MG63 (cell line): Measurements from ENCODE around the gene GALNT2. TPM values are rescaled to one million over a fixed set of nuclear protein-coding genes. Genes with fewer than 3 reads are reported as not detected.

Experiments
- DNase-seq: peaks from one replicate; pipeline ENCODE4 v3.0.0-alpha.2; 2020
- H3K27me3 ChIP-seq: fragments of 250-450 bp; sonication (Bioruptor Pico); 2 replicates; pipeline ENCODE4 v1.5.1; 2020; ENCODE audit warnings: mild to moderate bottlenecking, moderate library complexity
- H3K36me3 ChIP-seq: fragments of 250-450 bp; sonication (Bioruptor Pico); 2 replicates; pipeline ENCODE4 v1.5.1; 2020; ENCODE audit warnings: mild to moderate bottlenecking, moderate library complexity
- H3K4me3 ChIP-seq: fragments of 250-450 bp; sonication (Bioruptor Pico); 2 replicates; pipeline ENCODE4 v1.5.1; 2020; ENCODE audit warnings: mild to moderate bottlenecking, moderate library complexity
- H3K9me3 ChIP-seq: fragments of 250-450 bp; sonication (Bioruptor Pico); 2 replicates; pipeline ENCODE4 v1.5.1; 2020; ENCODE audit warnings: mild to moderate bottlenecking, moderate library complexity
- total RNA-seq: library from RNA; depleted of rRNA; stranded (reverse); fragments of >200 nt; shearing (Covaris generic); gene quantifications from 2 replicates; pipeline ENCODE4 v1.2.3, GENCODE V29; 2014; ENCODE audit warnings: low replicate concordance

GALNT2 gene
- total RNA-seq, 1 experiment from 2014 or later: 149 TPM

DNA sequence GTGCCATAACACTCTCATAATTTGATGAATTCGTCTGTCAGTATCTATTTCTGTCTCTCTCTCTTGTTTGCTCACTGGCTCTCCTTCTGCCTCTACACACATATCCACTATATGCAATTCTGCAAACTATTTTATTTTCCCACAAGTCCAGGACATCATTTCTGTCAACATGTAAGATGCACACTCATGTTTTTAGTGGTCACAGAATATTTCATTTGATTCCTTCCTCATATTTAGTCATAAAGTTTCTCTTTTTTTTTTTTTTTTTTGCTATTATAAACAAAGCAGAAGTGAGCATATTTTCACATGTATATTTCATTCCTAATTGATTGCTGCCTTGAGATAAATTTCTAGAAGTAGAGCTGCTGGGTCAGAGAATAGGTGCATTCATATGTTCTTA is 193.8 kb downstream of the GALNT2 start:
- no peaks in the 10 kb centered on the region for H3K9me3 ChIP-seq
- peaks cover 63% of the 10 kb centered on the region for H3K36me3 ChIP-seq
- DNase-seq: no peak
- no peaks in the 10 kb centered on the region for H3K27me3 ChIP-seq
- no peak overlapping the region for H3K4me3 ChIP-seq

DNA sequence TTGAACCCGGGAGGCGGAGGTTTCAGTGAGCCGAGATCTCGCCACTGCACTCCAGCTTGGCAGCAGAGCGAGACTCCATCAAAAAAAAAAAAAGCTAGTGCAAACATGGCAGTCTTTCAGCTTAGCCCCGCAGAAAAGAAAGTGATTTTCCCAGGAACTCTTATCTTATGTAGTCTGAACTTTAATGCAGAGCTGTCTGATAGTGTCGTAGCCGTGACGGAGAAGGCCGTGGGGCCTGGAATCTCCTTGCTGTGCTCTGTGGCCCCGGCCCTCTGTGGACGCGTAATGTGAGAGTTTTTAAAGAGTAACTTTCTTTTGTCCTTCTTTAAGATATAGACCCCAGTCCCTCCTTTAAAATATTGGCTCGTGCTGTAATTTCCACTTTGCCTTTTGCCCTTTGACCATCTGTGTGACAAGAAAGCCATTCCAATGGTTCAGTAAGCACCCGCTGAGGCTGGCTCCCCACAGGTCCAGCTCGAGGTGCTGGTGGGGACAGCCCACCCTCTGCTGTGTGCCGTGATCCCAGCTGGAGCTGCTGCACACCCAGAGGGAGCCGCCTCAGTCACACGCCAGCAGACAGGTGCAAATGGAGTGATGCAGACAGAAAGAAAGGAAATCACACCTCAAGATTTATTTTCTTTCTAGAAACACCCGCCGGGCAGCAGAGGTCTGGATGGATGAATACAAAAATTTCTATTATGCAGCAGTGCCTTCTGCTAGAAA is 195.1 kb downstream of the GALNT2 start:
- no peak for DNase-seq
- H3K4me3 ChIP-seq: no peak overlapping the region
- peaks cover 62% of the 10 kb centered on the region for H3K36me3 ChIP-seq
- no peaks in the 10 kb centered on the region for H3K9me3 ChIP-seq
- H3K27me3 ChIP-seq: no peaks in the 10 kb centered on the region

DNA sequence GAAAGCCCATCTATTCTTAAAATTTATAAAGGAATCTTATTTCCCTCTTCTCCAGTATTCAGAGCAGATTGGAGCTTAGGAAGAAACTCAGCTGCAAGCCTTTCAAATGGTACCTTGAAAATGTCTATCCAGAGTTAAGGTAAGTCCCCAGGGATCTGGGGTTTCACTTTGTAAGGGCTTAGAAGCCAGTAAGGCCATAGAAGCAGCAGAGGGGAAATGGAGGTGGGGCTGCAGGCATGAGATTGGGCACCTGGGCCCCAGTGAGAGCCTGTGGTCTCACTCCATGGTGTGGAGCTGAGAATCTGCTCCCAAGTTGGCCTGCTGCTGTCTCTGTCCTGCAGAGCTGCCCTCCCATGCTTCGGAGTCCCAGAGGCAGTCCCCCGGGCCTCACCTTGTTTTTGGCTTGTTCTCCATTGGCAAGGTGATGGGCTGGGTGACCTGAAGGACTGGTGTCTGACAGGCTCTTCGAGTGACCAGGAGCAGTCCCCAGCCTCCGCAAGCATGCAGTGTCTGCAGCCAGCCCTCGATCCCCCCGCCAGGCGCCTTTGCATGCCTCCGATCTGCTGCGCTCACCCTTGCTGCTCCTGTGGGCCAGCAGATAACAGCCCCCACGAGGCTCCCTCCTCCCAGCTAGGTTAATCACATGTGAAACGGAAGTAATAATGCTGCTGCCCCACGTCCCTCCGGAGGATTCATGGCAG is 196.0 kb downstream of the GALNT2 start:
- Histone ChIP-seq H3K36me3 (peaks cover 61% of the 10 kb centered on the region), H3K4me3 (no peak overlapping the region), H3K27me3 (no peaks in the 10 kb centered on the region), H3K9me3 (no peaks in the 10 kb centered on the region)
- DNase-seq: no peak

DNA sequence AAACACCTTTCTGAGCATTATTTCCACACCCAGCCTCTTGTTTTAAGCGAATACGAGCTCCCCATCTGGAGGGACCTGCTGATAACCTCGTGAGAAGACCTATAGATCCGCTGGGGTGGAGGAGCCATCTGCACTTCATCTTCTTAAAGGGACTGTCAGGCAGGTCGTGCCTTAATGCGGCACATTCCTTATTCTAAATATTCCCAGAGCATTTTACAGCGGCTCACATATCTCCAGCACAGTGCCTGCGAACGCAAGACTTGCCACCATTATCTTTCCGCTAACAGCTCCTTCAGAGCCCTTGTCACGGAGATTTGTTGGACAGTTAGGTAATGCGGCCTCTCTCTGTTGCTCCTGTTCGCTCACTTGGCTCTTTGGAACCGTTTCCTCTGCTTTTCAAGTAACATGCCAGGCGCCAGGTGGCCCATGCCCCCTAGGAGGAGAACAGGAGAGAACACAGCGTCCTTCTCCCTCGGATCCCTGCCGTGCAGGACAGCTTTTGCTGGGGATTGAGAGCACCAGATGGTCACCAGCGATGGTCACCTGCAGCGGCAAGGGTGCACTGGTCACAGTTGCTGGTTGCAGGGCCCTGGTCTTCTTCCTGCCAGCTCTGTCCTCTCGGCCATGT is 196.6 kb downstream of the GALNT2 start:
- Histone ChIP-seq H3K9me3 (no peaks in the 10 kb centered on the region), H3K36me3 (peaks cover 60% of the 10 kb centered on the region), H3K27me3 (no peaks in the 10 kb centered on the region), H3K4me3 (no peak overlapping the region)
- DNase-seq: no peak

DNA sequence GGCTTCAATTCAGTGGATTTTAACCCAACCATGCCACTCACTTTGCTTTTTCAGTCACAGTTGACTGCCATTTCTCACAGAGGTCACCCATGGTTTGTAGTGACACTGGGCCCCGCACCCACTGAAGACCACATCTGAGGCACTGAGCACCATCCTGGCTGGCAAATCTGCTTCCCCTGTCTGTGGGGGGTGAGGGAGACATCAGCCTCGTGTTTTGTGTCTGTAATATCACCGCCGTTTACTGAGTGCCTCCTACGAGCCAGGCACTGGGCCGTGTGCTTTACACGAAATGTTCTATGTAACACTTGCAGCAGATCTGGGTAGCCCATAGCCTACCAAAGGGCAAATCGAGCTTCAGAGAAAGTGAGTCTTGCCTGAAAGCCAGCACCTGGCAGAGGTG is 197.3 kb downstream of the GALNT2 start:
- Histone ChIP-seq H3K4me3 (no peak overlapping the region), H3K9me3 (no peaks in the 10 kb centered on the region), H3K36me3 (peaks cover 58% of the 10 kb centered on the region), H3K27me3 (no peaks in the 10 kb centered on the region)
- DNase-seq: no peak

DNA sequence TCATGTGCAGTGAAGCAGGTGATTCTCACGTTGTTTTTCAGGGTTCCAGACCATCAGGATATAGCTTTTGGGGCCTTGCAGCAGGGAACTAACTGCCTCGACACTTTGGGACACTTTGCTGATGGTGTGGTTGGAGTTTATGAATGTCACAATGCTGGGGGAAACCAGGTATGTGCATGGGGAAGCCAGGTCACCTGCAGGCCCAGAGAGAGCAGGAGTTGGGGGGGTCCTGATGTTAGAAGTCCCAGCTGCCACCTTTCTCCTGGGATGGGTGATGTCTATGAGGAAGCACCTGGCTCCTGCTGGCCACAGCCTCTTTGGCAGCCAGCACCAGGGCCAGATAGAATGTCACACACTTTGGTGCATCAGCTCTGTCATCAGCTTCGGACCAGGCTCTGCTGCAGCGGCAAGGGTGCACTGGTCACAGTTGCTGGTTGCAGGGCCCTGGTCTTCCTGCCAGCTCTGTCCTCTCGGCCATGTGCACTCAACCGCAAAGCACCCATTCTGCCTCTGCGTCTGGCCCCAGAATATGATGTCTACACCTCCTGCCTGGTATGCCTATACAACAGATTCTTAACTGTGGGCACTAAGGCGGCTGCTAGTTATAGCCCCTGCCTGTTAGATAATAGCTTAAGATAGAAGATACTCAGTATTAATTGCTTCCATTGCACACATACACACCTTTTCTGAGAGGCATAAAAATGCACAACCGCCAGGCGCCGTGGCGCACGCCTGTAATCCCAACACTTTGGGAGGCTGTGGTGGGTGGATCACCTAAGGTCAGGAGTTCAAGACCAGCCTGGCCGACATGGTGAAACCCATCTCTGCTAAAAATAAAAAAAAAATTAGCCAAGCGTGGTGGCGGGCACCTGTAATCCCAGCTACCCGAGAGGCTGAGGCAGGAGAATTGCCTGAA is 198.4 kb downstream of the GALNT2 start:
- Histone ChIP-seq H3K9me3 (no peaks in the 10 kb centered on the region), H3K4me3 (no peak overlapping the region), H3K27me3 (no peaks in the 10 kb centered on the region), H3K36me3 (peaks cover 54% of the 10 kb centered on the region)
- no peak for DNase-seq

DNA sequence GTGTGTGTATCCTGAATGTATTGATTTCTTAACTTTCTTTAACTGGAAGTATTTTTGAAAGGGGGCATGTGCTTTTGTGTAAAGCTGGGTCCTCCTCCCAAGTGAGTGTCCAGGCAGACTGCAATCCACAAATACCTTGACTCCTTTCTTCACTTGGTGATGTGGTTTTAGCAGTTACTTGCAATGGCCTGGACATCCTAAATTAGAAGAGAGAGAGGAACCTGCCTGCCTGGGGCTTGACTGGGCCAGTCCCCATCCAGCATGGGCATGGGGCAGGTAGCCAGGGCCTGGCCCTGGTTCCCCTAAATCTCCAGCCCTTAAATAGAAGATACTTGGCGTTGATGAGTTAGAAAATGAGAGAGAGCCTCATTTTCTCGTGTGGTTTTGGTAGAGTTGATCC is 199.4 kb downstream of the GALNT2 start:
- no peak for DNase-seq
- Histone ChIP-seq H3K4me3 (no peak overlapping the region), H3K36me3 (peaks cover 56% of the 10 kb centered on the region), H3K9me3 (no peaks in the 10 kb centered on the region), H3K27me3 (no peaks in the 10 kb centered on the region)

DNA sequence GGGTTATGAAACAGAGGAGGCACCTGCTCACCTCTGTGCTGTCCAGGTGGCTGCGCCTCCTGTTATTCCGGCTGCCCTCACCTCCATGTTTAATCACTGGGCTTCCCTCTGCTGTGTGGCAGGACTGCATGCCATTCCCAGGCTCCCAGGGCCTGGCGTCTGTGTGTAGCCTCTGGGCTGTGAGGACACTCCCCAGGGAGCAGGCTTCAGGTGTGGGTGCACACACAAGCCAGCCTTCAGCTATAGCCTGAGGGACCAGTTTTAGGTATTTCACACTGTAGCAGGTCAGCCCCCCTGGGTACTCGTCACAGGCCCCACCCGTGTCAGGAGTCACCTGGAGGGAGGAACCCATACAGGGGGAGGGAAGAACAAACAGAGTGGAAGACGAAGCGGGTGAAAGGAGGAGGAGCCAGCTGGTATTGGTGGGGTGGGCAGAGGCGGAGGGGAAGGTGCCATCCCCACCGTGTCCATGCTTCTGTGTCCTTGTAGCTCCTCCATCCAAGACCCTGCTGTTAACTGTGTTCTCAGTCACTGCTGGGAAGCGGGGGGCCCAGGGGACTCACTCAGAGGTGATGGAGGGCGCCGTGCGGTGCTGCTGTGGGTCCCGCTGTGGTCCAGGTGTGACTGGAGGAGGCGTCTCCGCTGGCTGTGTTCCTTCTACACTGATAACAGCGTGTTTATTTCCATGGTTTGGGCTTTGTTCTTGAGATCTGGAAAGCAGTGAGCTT is 200.5 kb downstream of the GALNT2 start:
- no peak overlapping the region for H3K4me3 ChIP-seq
- no peaks in the 10 kb centered on the region for H3K27me3 ChIP-seq
- H3K36me3 ChIP-seq: peaks cover 52% of the 10 kb centered on the region
- no peak for DNase-seq
- H3K9me3 ChIP-seq: no peaks in the 10 kb centered on the region

DNA sequence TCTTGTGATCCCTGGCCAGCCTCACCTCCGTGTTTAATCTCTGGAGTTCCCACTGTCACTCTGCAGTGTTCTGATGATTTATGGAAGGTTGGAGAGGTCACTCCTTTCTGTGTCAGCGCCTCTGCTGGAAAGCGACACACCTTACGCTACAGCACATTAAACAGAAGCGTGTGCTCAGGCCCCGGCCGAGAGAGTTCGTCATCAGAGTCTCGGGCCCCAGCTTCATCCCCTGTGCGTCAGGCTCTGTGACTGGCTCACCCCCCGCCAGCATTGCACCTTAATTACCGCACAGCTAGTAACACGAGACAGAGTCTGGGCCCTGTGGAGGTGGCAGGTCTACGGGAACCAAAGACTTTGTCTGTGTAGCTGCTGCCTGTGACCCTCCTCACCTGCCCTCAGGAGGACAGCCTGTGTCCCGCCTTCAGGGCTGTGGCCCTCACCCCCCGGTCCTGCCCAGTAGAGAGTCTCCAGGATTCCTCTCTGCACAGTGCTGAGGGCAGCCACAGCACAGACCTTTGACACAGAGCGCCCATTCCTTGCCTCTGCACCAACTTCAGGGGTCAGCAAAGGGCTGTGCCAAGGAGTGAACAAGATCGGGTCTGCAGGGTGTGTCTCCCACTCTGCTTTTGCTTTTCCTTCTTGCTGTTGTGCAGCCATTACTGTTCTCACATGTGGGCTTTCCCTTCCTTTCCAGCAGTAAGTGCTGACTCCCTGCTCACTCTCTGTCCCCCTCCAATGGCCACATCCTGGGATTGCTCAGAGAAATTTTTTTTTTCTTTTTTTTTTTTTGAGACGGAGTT is 201.5 kb downstream of the GALNT2 start:
- Histone ChIP-seq H3K36me3 (peaks cover 45% of the 10 kb centered on the region), H3K4me3 (no peak overlapping the region), H3K9me3 (no peaks in the 10 kb centered on the region), H3K27me3 (no peaks in the 10 kb centered on the region)
- peak; percentile 44 for DNase-seq

DNA sequence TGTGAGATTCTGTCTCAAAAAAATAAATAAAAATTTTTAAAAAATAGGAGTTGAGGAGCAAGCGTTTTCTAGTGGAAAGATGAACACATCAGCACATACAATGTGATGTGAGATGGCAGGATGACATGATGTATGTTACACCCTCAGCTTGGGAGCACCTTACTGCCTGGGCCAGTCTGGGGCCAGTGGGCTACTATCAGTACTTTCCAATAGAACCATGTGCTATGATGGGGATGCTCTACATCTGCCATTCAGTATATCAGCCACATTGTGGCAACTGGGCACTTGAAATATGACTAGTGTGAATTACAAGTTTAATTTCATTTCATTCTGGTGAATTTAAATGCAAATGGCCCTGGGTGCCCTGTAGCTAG is 203.1 kb downstream of the GALNT2 start:
- H3K27me3 ChIP-seq: no peaks in the 10 kb centered on the region
- peaks cover 43% of the 10 kb centered on the region for H3K36me3 ChIP-seq
- no peak for DNase-seq
- no peak overlapping the region for H3K4me3 ChIP-seq
- H3K9me3 ChIP-seq: no peaks in the 10 kb centered on the region

DNA sequence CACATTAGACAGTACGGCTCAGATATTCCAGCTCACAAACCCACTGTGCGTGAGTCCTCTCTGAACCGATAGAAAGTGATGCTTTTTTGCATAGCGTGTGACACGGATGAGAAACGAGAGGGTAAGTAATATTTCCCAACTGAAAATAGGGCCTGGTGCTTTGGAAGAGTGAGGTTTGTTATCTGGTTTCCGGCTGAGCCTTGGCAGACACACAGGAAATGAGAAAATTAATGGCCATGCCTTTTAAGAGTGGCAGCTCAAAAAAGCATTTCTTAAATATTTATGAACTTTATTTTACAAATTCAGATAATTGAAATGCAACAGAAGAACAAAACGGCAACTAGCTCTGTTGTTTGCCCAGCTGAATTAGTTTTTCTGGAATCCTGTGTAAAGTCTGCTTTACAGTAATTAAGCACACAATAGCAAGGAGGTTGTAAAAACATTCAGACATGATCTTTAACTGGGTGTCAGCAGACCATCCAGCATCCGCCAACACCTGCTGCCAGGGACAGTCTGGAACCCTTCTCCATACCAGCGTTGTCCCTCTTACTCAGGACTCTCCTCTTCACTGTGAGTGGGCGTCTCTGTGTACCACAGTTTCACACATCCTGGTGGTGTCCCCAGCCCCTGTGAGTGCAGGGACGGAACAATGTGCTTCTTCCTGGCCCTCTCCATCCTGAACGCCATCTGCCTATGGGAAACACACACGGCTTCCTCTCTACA is 203.7 kb downstream of the GALNT2 start:
- Histone ChIP-seq H3K9me3 (no peaks in the 10 kb centered on the region), H3K4me3 (no peak overlapping the region), H3K36me3 (peaks cover 45% of the 10 kb centered on the region), H3K27me3 (no peaks in the 10 kb centered on the region)
- no peak for DNase-seq

DNA sequence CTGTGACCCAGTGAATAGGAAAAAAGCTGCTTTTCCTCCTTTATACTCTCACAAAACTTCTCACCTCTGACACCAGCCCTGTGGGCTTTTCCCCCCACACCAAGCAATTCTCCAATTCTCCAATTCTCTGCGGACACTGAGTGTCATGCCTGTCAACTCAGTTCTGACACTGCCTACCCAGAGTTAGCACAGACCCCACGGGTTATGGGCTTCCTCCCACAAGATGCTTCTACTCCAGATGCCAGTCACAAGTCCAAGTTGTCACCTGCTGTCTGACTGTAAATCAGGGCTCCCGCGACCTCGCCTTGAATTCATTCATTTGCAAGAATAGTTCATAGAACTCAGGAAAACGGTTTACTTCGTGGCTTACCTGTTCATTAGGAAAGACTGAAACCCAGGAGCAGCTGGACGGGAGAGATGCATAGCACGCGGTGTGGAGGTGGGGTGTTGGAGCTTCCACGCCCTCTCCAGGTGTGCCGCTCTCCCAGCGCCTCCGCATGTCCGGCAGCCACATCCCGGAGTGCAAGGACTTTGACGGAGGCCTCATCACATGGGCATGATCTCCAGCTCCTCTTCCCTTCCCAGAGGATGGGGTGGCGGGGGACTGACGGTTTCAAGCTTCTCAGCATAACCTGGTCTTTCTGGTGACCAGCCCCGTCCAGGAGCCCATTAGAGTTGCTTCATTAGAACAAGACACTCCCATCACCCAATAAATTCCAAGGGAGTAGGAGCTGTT is 204.4 kb downstream of the GALNT2 start:
- Histone ChIP-seq H3K36me3 (peaks cover 46% of the 10 kb centered on the region), H3K9me3 (no peaks in the 10 kb centered on the region), H3K27me3 (no peaks in the 10 kb centered on the region), H3K4me3 (no peak overlapping the region)
- DNase-seq: no peak

DNA sequence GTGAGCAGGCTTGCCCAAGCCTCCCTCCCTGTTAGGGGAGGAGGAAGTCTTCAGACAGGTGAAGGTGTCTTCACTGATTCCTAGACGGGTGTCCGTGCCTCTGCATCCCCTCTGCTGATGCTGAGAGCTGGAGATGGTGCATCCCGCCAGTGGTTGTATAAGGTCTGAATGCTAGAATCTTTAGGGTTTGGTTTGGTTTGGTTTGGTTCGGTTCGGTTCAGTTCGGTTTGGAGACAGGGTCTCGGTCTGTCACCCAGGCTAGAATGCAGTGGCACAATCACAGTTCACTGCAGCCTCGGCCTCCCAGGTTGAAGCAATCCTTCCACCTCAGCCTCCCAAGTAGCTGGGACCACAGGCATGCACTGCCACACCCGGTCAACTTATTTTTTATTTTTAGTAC is 205.5 kb downstream of the GALNT2 start:
- no peak for DNase-seq
- no peaks in the 10 kb centered on the region for H3K9me3 ChIP-seq
- peaks cover 53% of the 10 kb centered on the region for H3K36me3 ChIP-seq
- H3K4me3 ChIP-seq: no peak overlapping the region
- no peaks in the 10 kb centered on the region for H3K27me3 ChIP-seq

DNA sequence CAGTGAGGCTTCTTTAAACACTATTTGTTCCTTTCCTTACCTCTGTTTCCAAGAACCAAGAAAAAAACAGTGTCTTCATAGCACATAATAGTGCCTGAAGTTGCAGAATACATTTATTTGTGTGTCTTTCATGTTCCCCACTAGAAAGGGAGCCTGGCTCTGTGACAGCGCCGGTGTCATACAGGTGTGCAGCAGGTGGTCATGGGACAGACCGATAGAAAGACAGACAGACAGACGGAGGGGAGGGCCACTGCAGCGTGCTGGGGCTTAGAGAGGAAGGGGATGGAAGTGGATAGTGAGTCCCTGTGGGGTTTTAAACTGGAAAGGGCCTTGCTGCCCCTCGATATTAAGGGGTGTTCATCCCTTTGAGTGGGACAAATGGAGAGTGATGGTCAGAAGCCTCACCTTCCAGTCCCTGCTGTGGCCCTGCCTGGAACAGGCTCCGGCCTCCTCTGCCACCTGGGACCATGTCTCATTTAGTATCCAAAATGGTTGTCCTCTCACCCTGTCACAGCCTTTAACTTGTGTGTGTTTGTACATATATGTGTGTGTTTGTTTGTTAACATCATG is 206.2 kb downstream of the GALNT2 start:
- H3K9me3 ChIP-seq: no peaks in the 10 kb centered on the region
- H3K36me3 ChIP-seq: peaks cover 51% of the 10 kb centered on the region
- H3K4me3 ChIP-seq: no peak overlapping the region
- no peak for DNase-seq
- H3K27me3 ChIP-seq: no peaks in the 10 kb centered on the region
